ENCODE data around the gene PCDHA6. TPM values are rescaled to one million over a fixed set of nuclear protein-coding genes. Genes with fewer than 3 reads are reported as not detected.

The PCDHA6 gene
- total RNA-seq: 0.37 and 0.64 TPM in 2 replicates

GRCh38 chr5:140827704-140828361, at the start of gene PCDHA6:
Gene PCDHA6 (plus strand): TSS chr5:140827960. CDS start chr5:140828092, 132 bp downstream.

GRCh38 chr5:140785905-140786686, 41.7 kb upstream of the PCDHA6 start, which contains the start of gene PCDHA1:
Gene PCDHA1 (plus strand): TSS chr5:140786140.

GRCh38 chr5:140794595-140795258, 33.0 kb upstream of the PCDHA6 start, which contains the start of gene PCDHA2:
Gene PCDHA2 (plus strand): TSS chr5:140794852.

GRCh38 chr5:140800816-140801493, 26.8 kb upstream of the PCDHA6 start, which contains the start of gene PCDHA3:
Gene PCDHA3 (plus strand): TSS chr5:140801057.

GRCh38 chr5:140806834-140807775, 20.7 kb upstream of the PCDHA6 start, which contains the start of gene PCDHA4:
Gene PCDHA4 (plus strand): TSS chr5:140807068.

GRCh38 chr5:140821375-140822280, 6.1 kb upstream of the PCDHA6 start, which contains the start of gene PCDHA5:
Gene PCDHA5 (plus strand): TSS chr5:140821613.

GRCh38 chr5:140833993-140834392, 6.2 kb downstream of the PCDHA6 start, which contains the start of gene PCDHA7:
Gene PCDHA7 (plus strand): TSS chr5:140834269. CDS start chr5:140834384, 115 bp downstream.

GRCh38 chr5:140840978-140841962, 13.5 kb downstream of the PCDHA6 start, which contains the start of gene PCDHA8:
Gene PCDHA8 (plus strand): TSS chr5:140841187. CDS start chr5:140841322, 135 bp downstream.

GRCh38 chr5:140848139-140849102, 20.7 kb downstream of the PCDHA6 start, which contains the start of gene PCDHA9:
Gene PCDHA9 (plus strand): TSS chr5:140848382. CDS start chr5:140848496, 114 bp downstream.

GRCh38 chr5:140855772-140856674, 28.3 kb downstream of the PCDHA6 start, which contains the start of gene PCDHA10:
Gene PCDHA10 (plus strand): TSS chr5:140855897. CDS start chr5:140856049, 152 bp downstream.

GRCh38 chr5:140868721-140869554, 41.2 kb downstream of the PCDHA6 start, which contains the start of gene PCDHA11:
Gene PCDHA11 (plus strand): TSS chr5:140868957. CDS start chr5:140869104, 147 bp downstream.

GRCh38 chr5:140875085-140876065, 47.6 kb downstream of the PCDHA6 start, which contains the start of gene PCDHA12:
Gene PCDHA12 (plus strand): TSS chr5:140875308. CDS start chr5:140875473, 165 bp downstream.

Measured in cardiac ventricle fibroblast (primary cell).